ENCODE results near the gene SND1. TPM values are rescaled to one million over a fixed set of nuclear protein-coding genes. Genes with fewer than 3 reads are reported as not detected.

The SND1 gene
- total RNA-seq, 4 donors from 2014 or later, result 64.3 to 77.0 (median 70.4) TPM

DNA sequence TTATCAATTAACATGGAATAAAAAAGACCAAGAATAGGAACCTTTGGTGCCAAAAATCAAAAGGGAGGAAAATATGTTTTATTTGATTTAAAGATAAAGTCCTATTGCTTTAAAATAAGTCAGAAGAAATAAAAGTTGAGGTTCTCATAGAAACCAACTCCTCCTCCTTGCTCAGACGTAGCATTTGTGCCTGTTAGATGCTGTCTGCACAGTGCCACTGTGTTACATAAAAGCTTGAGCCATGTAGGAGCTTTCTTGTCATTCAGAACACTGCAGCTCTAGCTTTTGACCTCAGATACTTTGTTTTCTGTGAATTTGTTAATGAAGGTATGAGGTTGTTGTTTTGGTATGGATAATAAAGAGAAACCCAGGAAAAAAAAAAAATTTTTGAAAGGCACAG, 328.9 kb downstream of the SND1 start:
- no peak overlapping the region for H3K4me3 ChIP-seq
- no peaks in the 10 kb centered on the region for H3K27me3 ChIP-seq
- peaks cover 4 to 12% of the 10 kb centered on the region in 2 donors for H3K9me3 ChIP-seq
- H3K27ac ChIP-seq, result no peak overlapping the region
- 92 to 94% methylated on average over 1 of the region's 1 CpG for WGBS, 2 donors (ENCODE audit: low coverage in 1 of 2)
- no peak for DNase-seq
- in situ Hi-C loops (cut with MboI; ENCODE audit: low pct_ligation_motif_present in 1 of 4, low pct_unique_long_range_greater_than_20kb in 1 of 4, low sequenced_read_pairs in 3 of 4) (no loop called here), intact Hi-C loops (cut with DNase I; ENCODE audit: low total_unique reads) (no loop called here)
- H3K4me1 ChIP-seq, result no peaks in the 10 kb centered on the region
- no peak for TF ChIP-seq POLR2A (IDR thresholded peaks at IDR 0.05)
- TF ChIP-seq, protein P1, sequence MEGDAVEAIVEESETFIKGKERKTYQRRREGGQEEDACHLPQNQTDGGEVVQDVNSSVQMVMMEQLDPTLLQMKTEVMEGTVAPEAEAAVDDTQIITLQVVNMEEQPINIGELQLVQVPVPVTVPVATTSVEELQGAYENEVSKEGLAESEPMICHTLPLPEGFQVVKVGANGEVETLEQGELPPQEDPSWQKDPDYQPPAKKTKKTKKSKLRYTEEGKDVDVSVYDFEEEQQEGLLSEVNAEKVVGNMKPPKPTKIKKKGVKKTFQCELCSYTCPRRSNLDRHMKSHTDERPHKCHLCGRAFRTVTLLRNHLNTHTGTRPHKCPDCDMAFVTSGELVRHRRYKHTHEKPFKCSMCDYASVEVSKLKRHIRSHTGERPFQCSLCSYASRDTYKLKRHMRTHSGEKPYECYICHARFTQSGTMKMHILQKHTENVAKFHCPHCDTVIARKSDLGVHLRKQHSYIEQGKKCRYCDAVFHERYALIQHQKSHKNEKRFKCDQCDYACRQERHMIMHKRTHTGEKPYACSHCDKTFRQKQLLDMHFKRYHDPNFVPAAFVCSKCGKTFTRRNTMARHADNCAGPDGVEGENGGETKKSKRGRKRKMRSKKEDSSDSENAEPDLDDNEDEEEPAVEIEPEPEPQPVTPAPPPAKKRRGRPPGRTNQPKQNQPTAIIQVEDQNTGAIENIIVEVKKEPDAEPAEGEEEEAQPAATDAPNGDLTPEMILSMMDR (IDR thresholded peaks at IDR 0.05), result no peak
- TF ChIP-seq POLR2AphosphoS5 (IDR thresholded peaks at IDR 0.05), result no peak
- no peak for TF ChIP-seq EP300 (IDR thresholded peaks at IDR 0.05; ENCODE audit: low read depth)
- peaks cover 0 to 9% (median 0%) of the 10 kb centered on the region in 4 donors for H3K36me3 ChIP-seq

DNA sequence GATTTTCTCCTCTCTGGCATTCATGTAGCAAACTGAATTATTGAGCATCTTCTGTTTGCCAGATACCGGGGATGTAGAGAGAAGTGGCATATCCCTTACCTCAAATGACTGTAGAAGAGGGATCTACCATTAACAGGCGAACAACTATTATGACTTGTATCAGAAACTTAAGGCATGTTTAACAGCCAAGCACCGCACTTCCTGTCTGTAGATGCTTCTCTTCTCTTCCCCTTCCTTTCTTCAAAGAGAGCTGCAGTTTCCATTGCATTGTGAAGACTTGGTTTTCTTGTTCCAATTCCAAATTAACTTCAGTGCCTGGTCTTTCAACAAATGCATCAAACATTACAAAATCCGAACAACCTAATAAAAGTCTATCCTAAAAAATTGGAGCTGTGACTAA, 330.0 kb downstream of the SND1 start:
- H3K4me3 ChIP-seq, result no peak overlapping the region
- WGBS, 2 donors (ENCODE audit: low coverage in 1 of 2), result 96% methylated on average over 4 of the region's 4 CpGs
- TF ChIP-seq POLR2AphosphoS5 (IDR thresholded peaks at IDR 0.05) (no peak), POLR2A (IDR thresholded peaks at IDR 0.05) (no peak), EP300 (IDR thresholded peaks at IDR 0.05; ENCODE audit: low read depth) (no peak)
- TF ChIP-seq, protein P1 (IDR thresholded peaks at IDR 0.05), result no peak
- H3K36me3 ChIP-seq, result peaks cover 0 to under 1% (median 0%) of the 10 kb centered on the region in 4 donors
- H3K27ac ChIP-seq, result no peak overlapping the region
- DNase-seq, result no peak
- H3K9me3 ChIP-seq, result peaks cover 4 to 12% of the 10 kb centered on the region in 2 donors
- intact Hi-C loops (cut with DNase I; ENCODE audit: low total_unique reads), result no loop called here
- H3K4me1 ChIP-seq, result no peaks in the 10 kb centered on the region
- no peaks in the 10 kb centered on the region for H3K27me3 ChIP-seq
- in situ Hi-C loops (cut with MboI; ENCODE audit: low pct_ligation_motif_present in 1 of 4, low pct_unique_long_range_greater_than_20kb in 1 of 4, low sequenced_read_pairs in 3 of 4), result no loop called here

DNA sequence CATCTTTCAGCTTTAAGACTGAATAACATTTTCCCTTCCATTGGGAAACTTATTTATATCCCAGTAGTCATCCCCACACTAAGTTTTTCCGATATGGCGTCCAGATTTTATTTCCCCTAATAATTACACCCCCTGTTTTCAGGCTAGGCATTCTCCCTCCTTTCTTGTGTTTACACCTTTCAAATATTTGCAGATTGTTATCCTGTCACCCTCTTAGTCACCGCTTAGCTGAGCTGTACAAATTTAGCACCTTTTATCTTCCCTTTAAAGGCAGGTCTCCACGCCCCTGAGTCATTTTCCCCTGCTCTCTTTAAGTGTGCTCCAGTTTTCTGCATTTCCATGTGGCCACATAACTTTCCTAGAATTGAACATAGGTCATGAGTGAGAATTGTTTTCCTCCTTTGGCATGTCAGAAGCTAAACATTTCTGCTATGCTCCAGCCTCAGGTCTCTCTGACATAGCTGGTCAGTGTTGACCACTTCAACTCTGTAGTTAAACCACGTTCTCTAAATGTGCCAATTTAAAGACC, 331.9 kb downstream of the SND1 start:
- H3K36me3 ChIP-seq, result no peaks in the 10 kb centered on the region
- no peak overlapping the region for H3K4me3 ChIP-seq
- no peaks in the 10 kb centered on the region for H3K4me1 ChIP-seq
- DNase-seq, result no peak
- H3K9me3 ChIP-seq, result peaks cover 0 to 5% of the 10 kb centered on the region in 2 donors
- WGBS, 2 donors (ENCODE audit: low coverage in 1 of 2), result 66 to 71% methylated on average over 5 of the region's 5 CpGs
- in situ Hi-C loops (cut with MboI; ENCODE audit: low pct_ligation_motif_present in 1 of 4, low pct_unique_long_range_greater_than_20kb in 1 of 4, low sequenced_read_pairs in 3 of 4) (no loop called here), intact Hi-C loops (cut with DNase I; ENCODE audit: low total_unique reads) (no loop called here)
- no peak for TF ChIP-seq POLR2AphosphoS5 (IDR thresholded peaks at IDR 0.05)
- TF ChIP-seq, protein P1 (IDR thresholded peaks at IDR 0.05), result no peak
- no peak for TF ChIP-seq EP300 (IDR thresholded peaks at IDR 0.05; ENCODE audit: low read depth)
- no peak for TF ChIP-seq POLR2A (IDR thresholded peaks at IDR 0.05)
- no peaks in the 10 kb centered on the region for H3K27me3 ChIP-seq
- no peak overlapping the region for H3K27ac ChIP-seq

DNA sequence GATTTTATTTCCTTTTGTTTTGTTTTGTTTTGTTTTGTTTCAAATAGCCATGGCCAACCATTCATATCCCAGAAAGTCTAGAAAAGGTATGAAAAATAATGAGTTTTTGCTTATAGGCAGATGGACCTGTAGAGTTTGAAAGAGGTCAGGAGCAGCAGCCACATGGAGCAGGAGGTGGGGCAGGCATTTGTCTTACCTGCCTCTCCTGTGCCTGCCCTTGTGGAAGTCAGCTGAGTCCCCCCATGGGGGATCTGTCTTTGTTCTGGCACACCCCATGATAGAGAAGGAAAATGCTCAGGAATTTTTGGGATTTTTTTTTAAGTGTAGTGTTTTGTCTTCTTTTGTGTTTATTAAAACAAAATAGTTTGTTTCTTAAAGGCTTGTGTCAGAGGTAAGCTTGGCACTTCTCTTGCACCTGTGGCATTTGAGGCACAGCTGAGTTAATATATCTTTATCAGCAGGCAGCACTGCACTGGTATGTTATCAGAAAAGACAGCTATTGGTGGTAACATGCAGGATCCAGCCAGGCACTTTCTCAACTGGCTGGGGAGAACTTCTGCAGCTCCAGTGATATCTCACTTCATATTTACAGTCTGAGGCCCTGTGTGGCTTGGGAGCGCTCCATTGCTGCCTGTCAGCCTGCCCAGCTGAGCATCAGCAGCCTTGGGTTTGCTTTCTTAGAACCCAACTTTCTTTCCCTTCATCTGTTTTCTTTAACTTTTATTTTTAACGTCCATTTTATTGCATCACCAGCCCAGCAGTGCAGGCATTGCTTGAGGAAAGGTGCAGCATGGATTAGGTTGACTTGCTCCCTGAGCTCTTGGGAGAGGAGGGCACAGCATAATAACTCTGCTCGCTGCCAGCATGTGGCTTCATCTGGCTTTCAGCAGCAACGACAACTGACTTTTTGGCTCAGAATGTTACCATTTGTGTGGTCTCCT, 334.9 kb downstream of the SND1 start:
- Histone ChIP-seq H3K27me3 (no peaks in the 10 kb centered on the region), H3K36me3 (no peaks in the 10 kb centered on the region), H3K4me1 (no peaks in the 10 kb centered on the region), H3K9me3 (no peaks in the 10 kb centered on the region), H3K27ac (no peak overlapping the region), H3K4me3 (no peak overlapping the region)
- in situ Hi-C loops (cut with MboI; ENCODE audit: low pct_ligation_motif_present in 1 of 4, low pct_unique_long_range_greater_than_20kb in 1 of 4, low sequenced_read_pairs in 3 of 4), result no loop called here
- no peak for TF ChIP-seq POLR2AphosphoS5 (IDR thresholded peaks at IDR 0.05)
- TF ChIP-seq POLR2A (IDR thresholded peaks at IDR 0.05), result no peak
- TF ChIP-seq EP300 (IDR thresholded peaks at IDR 0.05; ENCODE audit: low read depth), result no peak
- TF ChIP-seq, protein P1 (IDR thresholded peaks at IDR 0.05), result no peak
- DNase-seq, result no peak
- 38 to 71% methylated on average over 2 to 4 of the region's 4 CpGs for WGBS, 2 donors (ENCODE audit: low coverage in 1 of 2)
- intact Hi-C loops (cut with DNase I; ENCODE audit: low total_unique reads), result no loop called here

All from transverse colon (tissue), 4 donors.